NB4 (cell line): ENCODE measurements around the gene CLDN17.

Experiments
- DNase-seq: peaks from one replicate; pipeline ENCODE4 v3.0.0; 2010; ENCODE audit warnings: low read depth
- H3K4me3 ChIP-seq: one replicate; pipeline ENCODE4 v1.5.1; 2011; ENCODE audit warnings: mild to moderate bottlenecking, low read depth, low read length, moderate library complexity
- MYC ChIP-seq: IDR thresholded peaks from 2 replicates; pipeline ENCODE4 v1.6.1; 2011; ENCODE audit warnings: low read depth, low read length
- POLR2A ChIP-seq: IDR thresholded peaks from 2 replicates; pipeline ENCODE4 v1.6.1; 2011; ENCODE audit warnings: mild to moderate bottlenecking; ENCODE audit not compliant: insufficient read length; ENCODE audit errors: extremely low read depth
- TF ChIP-seq, protein P1 (sequence below): IDR thresholded peaks from 2 replicates; pipeline ENCODE4 v1.6.1; 2011; ENCODE audit warnings: low read depth, low read length
- TF ChIP-seq, protein P2 (sequence below): IDR thresholded peaks from one replicate; pipeline ENCODE4 v1.5.1; 2012; ENCODE audit warnings: low read depth, low read length

CLDN17 gene

DNA sequence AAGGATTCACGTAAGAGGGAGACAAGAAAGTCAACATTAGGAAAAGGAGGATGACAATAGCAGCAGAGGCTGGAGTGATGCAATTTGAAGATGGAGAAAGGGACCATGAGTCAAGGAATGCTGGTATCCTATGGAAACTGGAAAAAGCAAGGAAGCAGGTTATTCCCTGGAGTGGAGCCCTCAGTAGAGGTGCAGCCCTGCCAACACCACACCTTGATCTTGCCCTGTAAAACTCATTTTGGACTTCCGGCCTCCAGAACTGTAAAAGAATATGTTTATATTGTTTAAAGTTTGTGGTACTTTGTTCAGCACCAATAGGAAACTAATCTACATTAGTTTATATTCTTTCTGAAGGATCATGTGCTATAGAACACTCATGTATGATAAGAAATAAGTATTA lies 19.6 kb upstream of the CLDN17 start:
- DNase-seq: no peak
- TF ChIP-seq MYC (no peak), POLR2A (no peak)
- TF ChIP-seq, protein P1, sequence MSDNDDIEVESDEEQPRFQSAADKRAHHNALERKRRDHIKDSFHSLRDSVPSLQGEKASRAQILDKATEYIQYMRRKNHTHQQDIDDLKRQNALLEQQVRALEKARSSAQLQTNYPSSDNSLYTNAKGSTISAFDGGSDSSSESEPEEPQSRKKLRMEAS: no peak
- TF ChIP-seq, protein P2, sequence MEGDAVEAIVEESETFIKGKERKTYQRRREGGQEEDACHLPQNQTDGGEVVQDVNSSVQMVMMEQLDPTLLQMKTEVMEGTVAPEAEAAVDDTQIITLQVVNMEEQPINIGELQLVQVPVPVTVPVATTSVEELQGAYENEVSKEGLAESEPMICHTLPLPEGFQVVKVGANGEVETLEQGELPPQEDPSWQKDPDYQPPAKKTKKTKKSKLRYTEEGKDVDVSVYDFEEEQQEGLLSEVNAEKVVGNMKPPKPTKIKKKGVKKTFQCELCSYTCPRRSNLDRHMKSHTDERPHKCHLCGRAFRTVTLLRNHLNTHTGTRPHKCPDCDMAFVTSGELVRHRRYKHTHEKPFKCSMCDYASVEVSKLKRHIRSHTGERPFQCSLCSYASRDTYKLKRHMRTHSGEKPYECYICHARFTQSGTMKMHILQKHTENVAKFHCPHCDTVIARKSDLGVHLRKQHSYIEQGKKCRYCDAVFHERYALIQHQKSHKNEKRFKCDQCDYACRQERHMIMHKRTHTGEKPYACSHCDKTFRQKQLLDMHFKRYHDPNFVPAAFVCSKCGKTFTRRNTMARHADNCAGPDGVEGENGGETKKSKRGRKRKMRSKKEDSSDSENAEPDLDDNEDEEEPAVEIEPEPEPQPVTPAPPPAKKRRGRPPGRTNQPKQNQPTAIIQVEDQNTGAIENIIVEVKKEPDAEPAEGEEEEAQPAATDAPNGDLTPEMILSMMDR: no peak
- no peak overlapping the region for H3K4me3 ChIP-seq

DNA sequence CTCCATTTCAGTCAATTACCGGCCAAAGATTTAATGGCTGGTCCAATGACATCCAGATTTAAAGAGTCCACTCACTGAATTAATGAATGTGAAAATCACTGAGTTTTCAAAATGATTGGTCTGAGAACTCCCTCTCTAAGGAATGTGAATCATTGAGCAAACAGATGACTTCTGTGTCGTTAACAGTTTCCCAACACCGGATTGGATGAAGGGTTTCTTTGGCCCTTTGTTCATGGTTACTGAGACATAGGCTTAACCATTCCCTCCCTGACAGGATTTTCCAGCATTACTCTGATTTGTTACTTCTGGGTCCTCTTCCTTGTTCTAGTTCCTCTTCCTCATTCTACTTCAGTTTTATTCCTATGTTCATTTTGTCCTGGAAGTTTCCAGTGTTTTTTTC lies 1.5 kb upstream of the CLDN17 start:
- H3K4me3 ChIP-seq: no peak overlapping the region
- TF ChIP-seq, protein P1: no peak
- TF ChIP-seq POLR2A (no peak), MYC (no peak)
- TF ChIP-seq, protein P2: no peak
- DNase-seq: no peak

DNA sequence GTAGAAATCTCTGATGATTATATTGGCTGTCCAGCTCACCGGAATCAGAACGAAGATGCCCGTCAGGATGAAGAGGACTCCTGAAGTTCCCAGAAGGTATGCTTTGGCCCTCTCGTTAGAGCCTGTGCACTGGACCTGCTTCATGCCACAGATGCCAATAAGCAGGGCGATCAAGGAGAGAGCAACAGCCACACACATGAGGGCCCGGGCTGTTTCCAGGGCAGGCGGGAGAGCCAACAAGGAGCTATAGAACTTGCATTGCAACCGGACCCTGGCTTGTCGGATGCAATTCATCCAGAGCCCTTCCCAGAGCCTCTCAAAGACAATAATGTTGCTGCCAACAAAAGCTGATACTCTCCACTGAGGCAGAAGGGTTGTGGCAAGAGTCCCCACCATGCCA lies 434 bp downstream of the CLDN17 start:
- no peak overlapping the region for H3K4me3 ChIP-seq
- TF ChIP-seq, protein P2: no peak
- DNase-seq: no peak

DNA sequence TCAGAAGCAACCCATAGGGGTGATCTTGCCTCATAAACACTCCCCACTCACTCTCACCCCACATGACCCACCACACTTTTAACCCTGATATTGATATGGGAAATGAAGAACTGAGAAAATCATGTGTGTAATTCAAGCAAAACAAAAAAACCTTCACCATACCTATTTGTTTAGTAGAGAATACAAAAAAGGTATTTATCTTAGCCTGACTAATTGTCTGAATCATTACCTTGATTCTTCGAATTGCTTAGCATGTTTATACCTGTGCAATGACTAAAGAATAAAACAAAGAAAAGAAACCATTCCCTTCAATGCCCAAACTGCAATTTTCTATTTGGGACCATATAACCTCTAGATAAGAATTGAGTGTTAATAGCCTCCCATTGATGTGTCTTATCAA lies 1.8 kb downstream of the CLDN17 start:
- TF ChIP-seq, protein P1: no peak
- TF ChIP-seq POLR2A: no peak
- no peak for TF ChIP-seq MYC
- TF ChIP-seq, protein P2: no peak
- DNase-seq: no peak
- no peak overlapping the region for H3K4me3 ChIP-seq

- no peak overlapping the region for H3K4me3 ChIP-seq
- TF ChIP-seq POLR2A: no peak
- TF ChIP-seq, protein P1: no peak
- no peak for DNase-seq
These were observed 12.8 kb downstream of the CLDN17 start for GRCh38 chr21:30153697-30154340.

DNA sequence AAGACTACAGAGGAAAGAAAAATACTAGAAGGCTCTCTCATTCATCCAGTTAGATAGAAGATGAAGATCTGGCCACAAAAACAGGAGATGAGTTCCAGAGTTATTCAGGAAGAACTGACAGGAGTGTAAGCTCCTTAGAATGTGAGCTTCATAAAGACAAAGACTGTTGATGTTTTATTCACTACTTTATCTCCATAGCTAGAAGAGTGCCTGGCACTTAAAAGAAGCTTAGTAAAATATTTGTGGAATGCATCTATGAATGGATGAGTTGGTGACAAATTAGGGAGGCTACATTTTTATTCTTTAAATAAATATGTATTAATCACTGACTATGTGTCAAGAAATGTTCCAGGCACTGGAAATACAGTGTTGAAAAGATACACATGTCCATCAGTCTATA lies 13.8 kb downstream of the CLDN17 start:
- no peak overlapping the region for H3K4me3 ChIP-seq
- no peak for TF ChIP-seq POLR2A
- TF ChIP-seq MYC: no peak
- TF ChIP-seq, protein P1: no peak
- TF ChIP-seq, protein P2: no peak
- DNase-seq: no peak
